Neuronal stem cell (in vitro differentiated cells): Measurements from ENCODE around the gene NPY1R.

Experiments used
- DNase-seq: peaks from one replicate; pipeline ENCODE4 v3.0.0-alpha.2; 2013; ENCODE audit warnings: low spot score
- H2AFZ ChIP-seq: one replicate; pipeline ENCODE4 v1.6.1; 2013; ENCODE audit warnings: mild to moderate bottlenecking, low read length, inconsistent platforms
- H2AK5ac ChIP-seq: 2 replicates; pipeline ENCODE4 v1.6.1; 2013; ENCODE audit warnings: low read depth, mild to moderate bottlenecking, inconsistent platforms, low read length, moderate library complexity, mixed read lengths
- H2BK120ac ChIP-seq: 2 replicates; pipeline ENCODE4 v1.6.1; 2013; ENCODE audit warnings: low read depth, mild to moderate bottlenecking, inconsistent platforms, low read length, moderate library complexity, mixed read lengths
- H2BK12ac ChIP-seq: one replicate; pipeline ENCODE4 v1.6.1; 2013; ENCODE audit warnings: low read length, inconsistent platforms
- H2BK15ac ChIP-seq: 2 replicates; pipeline ENCODE4 v1.6.1; 2013; ENCODE audit warnings: mild to moderate bottlenecking, low read length, inconsistent platforms, mixed read lengths
- H2BK5ac ChIP-seq: one replicate; pipeline ENCODE4 v1.6.1; 2013; ENCODE audit warnings: inconsistent platforms, mild to moderate bottlenecking, low read length, moderate library complexity
- H3K14ac ChIP-seq: one replicate; pipeline ENCODE4 v1.6.1; 2013; ENCODE audit warnings: low read length, inconsistent platforms
- H3K18ac ChIP-seq: 2 replicates; pipeline ENCODE4 v1.6.1; 2013; ENCODE audit warnings: low read length, inconsistent platforms
- H3K23ac ChIP-seq: 2 replicates; pipeline ENCODE4 v1.6.1; 2013; ENCODE audit warnings: low read depth, mild to moderate bottlenecking, mixed read lengths, low read length, inconsistent platforms; ENCODE audit not compliant: poor library complexity
- H3K27ac ChIP-seq: replicated peaks from 3 replicates; pipeline ENCODE4 v1.5.1; 2013; ENCODE audit warnings: low read length, inconsistent platforms
- H3K27me3 ChIP-seq, 3 experiments: 2 replicates each; pipeline ENCODE4 v1.6.1; 2013; ENCODE audit warnings: low read length in 3 of 3, mild to moderate bottlenecking in 2 of 3, inconsistent platforms in 1 of 3, low read depth in 1 of 3, mixed read lengths in 1 of 3, moderate library complexity in 1 of 3; ENCODE audit not compliant: control insufficient read depth in 3 of 3, insufficient read depth in 3 of 3
- H3K36me3 ChIP-seq, 2 donors: replicated peaks in 1 of 2; 2 replicates each; pipeline ENCODE4 v1.6.1; 2013; ENCODE audit warnings: low read length in 2 of 2; ENCODE audit not compliant: control insufficient read depth in 2 of 2, insufficient read depth in 2 of 2
- H3K4ac ChIP-seq: 2 replicates; pipeline ENCODE4 v1.6.1; 2013; ENCODE audit warnings: inconsistent platforms, mild to moderate bottlenecking, low read length, moderate library complexity
- H3K4me1 ChIP-seq, 2 donors: 1 replicate in 1 of 2; 2 replicates in 1 of 2; pipeline ENCODE4 v1.6.1; 2013; ENCODE audit warnings: low read length in 2 of 2, low read depth in 1 of 2; ENCODE audit not compliant: control insufficient read depth in 2 of 2, insufficient read depth in 1 of 2
- H3K4me2 ChIP-seq: one replicate; pipeline ENCODE4 v1.6.1; 2013; ENCODE audit warnings: mild to moderate bottlenecking, low read length, inconsistent platforms; ENCODE audit not compliant: insufficient read depth, poor library complexity, severe bottlenecking
- H3K4me3 ChIP-seq, 2 donors: 2 replicates each; pipeline ENCODE4 v1.5.1; 2013; ENCODE audit warnings: low read length in 2 of 2, mild to moderate bottlenecking in 2 of 2, inconsistent platforms in 1 of 2, moderate library complexity in 1 of 2
- H3K79me1 ChIP-seq: one replicate; pipeline ENCODE4 v1.6.1; 2013; ENCODE audit warnings: low read depth, mild to moderate bottlenecking, inconsistent platforms, low read length, moderate library complexity
- H3K9ac ChIP-seq: one replicate; pipeline ENCODE4 v1.6.1; 2013; ENCODE audit warnings: mild to moderate bottlenecking, low read depth, low read length, inconsistent platforms; ENCODE audit not compliant: poor library complexity
- H3K9me3 ChIP-seq, 2 donors: replicated peaks in 1 of 2; 2 replicates each; pipeline versions ENCODE3 to v1.6.1; 2013; ENCODE audit warnings: low read length in 2 of 2, mild to moderate bottlenecking in 2 of 2, inconsistent platforms in 1 of 2, low read depth in 1 of 2, mixed read lengths in 1 of 2, moderate library complexity in 1 of 2; ENCODE audit not compliant: control insufficient read depth in 2 of 2, insufficient read depth in 1 of 2
- H4K8ac ChIP-seq: one replicate; pipeline ENCODE4 v1.6.1; 2013; ENCODE audit warnings: low read depth, mild to moderate bottlenecking, inconsistent platforms, low read length, moderate library complexity
- H4K91ac ChIP-seq: one replicate; pipeline ENCODE4 v1.6.1; 2013; ENCODE audit warnings: low read length, low read depth, mild to moderate bottlenecking, inconsistent platforms; ENCODE audit not compliant: poor library complexity
- WGBS, 2 donors: extraction: QIAGEN DNeasy Blood & Tissue Kit; methylation state at CpG; one replicate each; pipeline ENCODE4 v1.1.7; 2013; ENCODE audit warnings: missing lambda C conversion rate in 2 of 2, mixed read lengths in 1 of 2; ENCODE audit not compliant: insufficient read length in 2 of 2, insufficient replicate concordance in 1 of 2; ENCODE audit errors: extremely low coverage in 2 of 2; 5-methylcytosine and 5-hydroxymethylcytosine counted together

NPY1R gene

GRCh38 chr4:163280703-163281519, 51.5 kb downstream of the NPY1R start:
- Histone ChIP-seq H3K36me3 (no peaks in the 10 kb centered on the region), H2BK5ac (no peak overlapping the region), H4K8ac (no peak overlapping the region), H3K23ac (no peak overlapping the region), H2BK15ac (no peak overlapping the region), H3K4me2 (no peak overlapping the region), H2AFZ (no peak overlapping the region), H3K9ac (no peak overlapping the region), H2AK5ac (no peak overlapping the region), H3K27ac (no peak overlapping the region), H2BK12ac (no peak overlapping the region), H2BK120ac (no peak overlapping the region), H3K14ac (no peak overlapping the region), H3K9me3 (no peaks in the 10 kb centered on the region), H3K4ac (no peak overlapping the region), H3K4me3 (no peak overlapping the region), H3K27me3 (no peaks in the 10 kb centered on the region), H3K18ac (no peak overlapping the region), H4K91ac (no peak overlapping the region), H3K79me1 (no peaks in the 10 kb centered on the region), H3K4me1 (no peaks in the 10 kb centered on the region)
- DNase-seq, result no peak
- no CpG with 5 or more reads among the region's 3 CpGs for WGBS, 2 donors

- no peak overlapping the region for H2BK15ac ChIP-seq
- H2BK12ac ChIP-seq, result no peak overlapping the region
- H3K27me3 ChIP-seq, result no peaks in the 10 kb centered on the region
- H4K8ac ChIP-seq, result no peak overlapping the region
- H3K79me1 ChIP-seq, result no peaks in the 10 kb centered on the region
- H2AK5ac ChIP-seq, result no peak overlapping the region
- no peak overlapping the region for H3K9ac ChIP-seq
- no peaks in the 10 kb centered on the region for H3K36me3 ChIP-seq
- no peak overlapping the region for H3K18ac ChIP-seq
- no peak overlapping the region for H3K23ac ChIP-seq
- H4K91ac ChIP-seq, result no peak overlapping the region
- no peak overlapping the region for H3K14ac ChIP-seq
- no peaks in the 10 kb centered on the region for H3K4me1 ChIP-seq
- H3K4ac ChIP-seq, result no peak overlapping the region
- no peak overlapping the region for H2BK120ac ChIP-seq
- no peak overlapping the region for H2BK5ac ChIP-seq
- no peak for DNase-seq
- H3K4me3 ChIP-seq, result no peak overlapping the region
- no peaks in the 10 kb centered on the region for H3K9me3 ChIP-seq
- H3K27ac ChIP-seq, result no peak overlapping the region
- WGBS, 2 donors, result no CpG with 5 or more reads among the region's 5 CpGs
- no peak overlapping the region for H2AFZ ChIP-seq
- H3K4me2 ChIP-seq, result no peak overlapping the region
These were observed 52.7 kb downstream of the NPY1R start for GRCh38 chr4:163279713-163280112.

- WGBS, 2 donors, result no CpG with 5 or more reads among the region's 3 CpGs
These were observed 57.5 kb downstream of the NPY1R start for GRCh38 chr4:163274861-163275260.

More at GRCh38 chr4:163274861-163275260, 57.5 kb downstream of the NPY1R start:
- Histone ChIP-seq H3K36me3 (no peaks in the 10 kb centered on the region), H3K14ac (no peak overlapping the region), H2AFZ (no peak overlapping the region), H2BK15ac (no peak overlapping the region), H2BK5ac (no peak overlapping the region), H3K4ac (no peak overlapping the region), H3K9me3 (no peaks in the 10 kb centered on the region), H2BK12ac (no peak overlapping the region), H3K23ac (no peak overlapping the region), H3K79me1 (no peaks in the 10 kb centered on the region), H3K4me2 (no peak overlapping the region), H3K27me3 (no peaks in the 10 kb centered on the region), H3K27ac (no peak overlapping the region), H3K18ac (no peak overlapping the region), H3K9ac (no peak overlapping the region), H3K4me1 (no peaks in the 10 kb centered on the region), H2AK5ac (no peak overlapping the region), H3K4me3 (no peak overlapping the region), H2BK120ac (no peak overlapping the region), H4K8ac (no peak overlapping the region), H4K91ac (no peak overlapping the region)
- DNase-seq, result no peak
